Measurements from ENCODE around the gene GOLPH3L.

GOLPH3L gene

GRCh38 chr1:150650193-150650592 lies 46.8 kb downstream of the GOLPH3L start:
- peak; percentile 22; the same call in 1 of the 3 replicates for ATAC-seq
- no peak for TF ChIP-seq TOX (CRISPR knock-in tag; IDR thresholded peaks at IDR 0.05; ENCODE audit: borderline replicate concordance)
- TF ChIP-seq CSDC2 (CRISPR knock-in tag; IDR thresholded peaks at IDR 0.05), result no peak
- no peak for TF ChIP-seq ZC3H10 (CRISPR knock-in tag; IDR thresholded peaks at IDR 0.05)
- TF ChIP-seq, protein P1, sequence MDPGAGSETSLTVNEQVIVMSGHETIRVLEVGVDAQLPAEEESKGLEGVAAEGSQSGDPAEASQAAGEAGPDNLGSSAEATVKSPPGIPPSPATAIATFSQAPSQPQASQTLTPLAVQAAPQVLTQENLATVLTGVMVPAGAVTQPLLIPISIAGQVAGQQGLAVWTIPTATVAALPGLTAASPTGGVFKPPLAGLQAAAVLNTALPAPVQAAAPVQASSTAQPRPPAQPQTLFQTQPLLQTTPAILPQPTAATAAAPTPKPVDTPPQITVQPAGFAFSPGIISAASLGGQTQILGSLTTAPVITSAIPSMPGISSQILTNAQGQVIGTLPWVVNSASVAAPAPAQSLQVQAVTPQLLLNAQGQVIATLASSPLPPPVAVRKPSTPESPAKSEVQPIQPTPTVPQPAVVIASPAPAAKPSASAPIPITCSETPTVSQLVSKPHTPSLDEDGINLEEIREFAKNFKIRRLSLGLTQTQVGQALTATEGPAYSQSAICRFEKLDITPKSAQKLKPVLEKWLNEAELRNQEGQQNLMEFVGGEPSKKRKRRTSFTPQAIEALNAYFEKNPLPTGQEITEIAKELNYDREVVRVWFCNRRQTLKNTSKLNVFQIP (CRISPR knock-in tag; IDR thresholded peaks at IDR 0.05; ENCODE audit: borderline replicate concordance, low read depth), result no peak
- no peak for TF ChIP-seq ESRRG (CRISPR knock-in tag; IDR thresholded peaks at IDR 0.05)
- no peak for TF ChIP-seq ARNTL (CRISPR knock-in tag; IDR thresholded peaks at IDR 0.05; ENCODE audit: borderline replicate concordance, low read depth)
- TF ChIP-seq OSR1 (CRISPR knock-in tag; IDR thresholded peaks at IDR 0.05), result no peak
- no peak for TF ChIP-seq ZFP3 (CRISPR knock-in tag; IDR thresholded peaks at IDR 0.05)
- TF ChIP-seq ZNF70 (CRISPR knock-in tag; IDR thresholded peaks at IDR 0.05), result no peak
- no peak for TF ChIP-seq BACH2 (CRISPR knock-in tag; IDR thresholded peaks at IDR 0.05; ENCODE audit: borderline replicate concordance)
- TF ChIP-seq, protein P2, sequence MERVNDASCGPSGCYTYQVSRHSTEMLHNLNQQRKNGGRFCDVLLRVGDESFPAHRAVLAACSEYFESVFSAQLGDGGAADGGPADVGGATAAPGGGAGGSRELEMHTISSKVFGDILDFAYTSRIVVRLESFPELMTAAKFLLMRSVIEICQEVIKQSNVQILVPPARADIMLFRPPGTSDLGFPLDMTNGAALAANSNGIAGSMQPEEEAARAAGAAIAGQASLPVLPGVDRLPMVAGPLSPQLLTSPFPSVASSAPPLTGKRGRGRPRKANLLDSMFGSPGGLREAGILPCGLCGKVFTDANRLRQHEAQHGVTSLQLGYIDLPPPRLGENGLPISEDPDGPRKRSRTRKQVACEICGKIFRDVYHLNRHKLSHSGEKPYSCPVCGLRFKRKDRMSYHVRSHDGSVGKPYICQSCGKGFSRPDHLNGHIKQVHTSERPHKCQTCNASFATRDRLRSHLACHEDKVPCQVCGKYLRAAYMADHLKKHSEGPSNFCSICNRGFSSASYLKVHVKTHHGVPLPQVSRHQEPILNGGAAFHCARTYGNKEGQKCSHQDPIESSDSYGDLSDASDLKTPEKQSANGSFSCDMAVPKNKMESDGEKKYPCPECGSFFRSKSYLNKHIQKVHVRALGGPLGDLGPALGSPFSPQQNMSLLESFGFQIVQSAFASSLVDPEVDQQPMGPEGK (CRISPR knock-in tag; IDR thresholded peaks at IDR 0.05; ENCODE audit: borderline replicate concordance), result no peak
- TF ChIP-seq SNAI2 (CRISPR knock-in tag; IDR thresholded peaks at IDR 0.05), result no peak

DNA sequence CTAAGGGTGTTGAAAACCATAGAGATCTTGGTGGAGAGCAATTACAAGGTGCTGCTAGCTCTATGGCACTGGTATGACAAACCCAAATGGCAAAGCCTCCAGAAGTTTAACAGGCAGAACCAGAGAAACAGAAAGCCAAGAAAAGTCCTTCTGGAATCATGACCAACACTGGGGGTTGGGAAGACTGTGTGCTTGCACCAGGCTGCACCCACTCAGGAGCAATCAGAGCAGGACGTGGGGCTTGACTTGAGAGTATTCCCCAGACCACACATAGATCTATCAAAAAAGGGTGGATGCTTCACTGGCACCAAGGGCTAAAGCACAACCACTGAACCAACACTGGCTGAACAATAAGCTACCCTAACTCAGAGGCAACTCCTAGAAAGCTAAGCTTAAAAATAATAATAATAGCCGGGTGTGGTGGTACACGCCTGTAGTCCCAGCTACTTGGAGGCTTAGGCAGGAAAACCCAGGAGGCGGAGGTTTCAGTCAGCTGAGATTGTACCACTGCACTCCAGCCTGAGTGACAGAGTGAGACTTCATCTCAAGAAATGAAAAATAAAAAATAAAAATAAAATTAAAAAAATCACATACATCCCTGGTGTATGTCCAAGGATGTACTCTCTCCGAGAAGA lies 47.4 kb downstream of the GOLPH3L start:
- no peak for ATAC-seq
- no peak for TF ChIP-seq PPARA (CRISPR knock-in tag; IDR thresholded peaks at IDR 0.05; ENCODE audit: borderline replicate concordance)
- TF ChIP-seq, protein P3, sequence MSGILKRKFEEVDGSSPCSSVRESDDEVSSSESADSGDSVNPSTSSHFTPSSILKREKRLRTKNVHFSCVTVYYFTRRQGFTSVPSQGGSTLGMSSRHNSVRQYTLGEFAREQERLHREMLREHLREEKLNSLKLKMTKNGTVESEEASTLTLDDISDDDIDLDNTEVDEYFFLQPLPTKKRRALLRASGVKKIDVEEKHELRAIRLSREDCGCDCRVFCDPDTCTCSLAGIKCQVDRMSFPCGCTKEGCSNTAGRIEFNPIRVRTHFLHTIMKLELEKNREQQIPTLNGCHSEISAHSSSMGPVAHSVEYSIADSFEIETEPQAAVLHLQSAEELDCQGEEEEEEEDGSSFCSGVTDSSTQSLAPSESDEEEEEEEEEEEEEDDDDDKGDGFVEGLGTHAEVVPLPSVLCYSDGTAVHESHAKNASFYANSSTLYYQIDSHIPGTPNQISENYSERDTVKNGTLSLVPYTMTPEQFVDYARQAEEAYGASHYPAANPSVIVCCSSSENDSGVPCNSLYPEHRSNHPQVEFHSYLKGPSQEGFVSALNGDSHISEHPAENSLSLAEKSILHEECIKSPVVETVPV (CRISPR knock-in tag; IDR thresholded peaks at IDR 0.05), result no peak
- no peak for TF ChIP-seq ZC3H10 (CRISPR knock-in tag; IDR thresholded peaks at IDR 0.05)
- TF ChIP-seq RARB (CRISPR knock-in tag; IDR thresholded peaks at IDR 0.05), result no peak
- no peak for TF ChIP-seq CSDC2 (CRISPR knock-in tag; IDR thresholded peaks at IDR 0.05)
- TF ChIP-seq ZNF8 (CRISPR knock-in tag; IDR thresholded peaks at IDR 0.05), result no peak
- no peak for TF ChIP-seq SNAI2 (CRISPR knock-in tag; IDR thresholded peaks at IDR 0.05)
- no peak for TF ChIP-seq TSHZ2 (CRISPR knock-in tag; IDR thresholded peaks at IDR 0.05)
- no peak for TF ChIP-seq ZNF70 (CRISPR knock-in tag; IDR thresholded peaks at IDR 0.05)

- ATAC-seq, result no peak
- TF ChIP-seq TSHZ2 (CRISPR knock-in tag; IDR thresholded peaks at IDR 0.05) (no peak), ZNF8 (CRISPR knock-in tag; IDR thresholded peaks at IDR 0.05) (no peak), ESRRG (CRISPR knock-in tag; IDR thresholded peaks at IDR 0.05) (no peak), ZNF565 (CRISPR knock-in tag; conservative IDR thresholded peaks at IDR 0.05; ENCODE audit: low read depth) (no peak), BACH2 (CRISPR knock-in tag; IDR thresholded peaks at IDR 0.05; ENCODE audit: borderline replicate concordance) (no peak), SNAI2 (CRISPR knock-in tag; IDR thresholded peaks at IDR 0.05) (no peak), ZC3H10 (CRISPR knock-in tag; IDR thresholded peaks at IDR 0.05) (no peak), ZNF70 (CRISPR knock-in tag; IDR thresholded peaks at IDR 0.05) (no peak), CSDC2 (CRISPR knock-in tag; IDR thresholded peaks at IDR 0.05) (no peak), ISL1 (CRISPR knock-in tag; IDR thresholded peaks at IDR 0.05) (no peak), GLIS3 (CRISPR knock-in tag; IDR thresholded peaks at IDR 0.05) (no peak), RARB (CRISPR knock-in tag; IDR thresholded peaks at IDR 0.05) (no peak), ARNTL (CRISPR knock-in tag; IDR thresholded peaks at IDR 0.05; ENCODE audit: borderline replicate concordance, low read depth) (no peak), TCF4 (CRISPR knock-in tag; IDR thresholded peaks at IDR 0.05; ENCODE audit: borderline replicate concordance) (no peak), ZFP30 (CRISPR knock-in tag; IDR thresholded peaks at IDR 0.05) (no peak)
- TF ChIP-seq, protein P2 (CRISPR knock-in tag; IDR thresholded peaks at IDR 0.05; ENCODE audit: borderline replicate concordance), result no peak
- TF ChIP-seq, protein P3 (CRISPR knock-in tag; IDR thresholded peaks at IDR 0.05), result no peak
These were observed 54.7 kb downstream of the GOLPH3L start for GRCh38 chr1:150642296-150642695.

Measured in SK-N-SH treated with all-trans-retinoic acid at 6 μM for 48 hours (cell line).